Measurements from ENCODE around the gene ADAM12.

Gene ADAM12

GRCh38 chr10:126122881-126123280, 265.4 kb downstream of the ADAM12 start:
- in situ Hi-C loops (cut with MboI; ENCODE audit: low pct_unique_long_range_greater_than_20kb, low sequenced_read_pairs, unreplicated experiment): no loop called here
- DNase-seq (ENCODE audit: low spot score): no peak
- no peak for TF ChIP-seq CTCF (IDR thresholded peaks at IDR 0.05; ENCODE audit: extremely low read depth, insufficient read depth, missing control alignments)

- no peak for DNase-seq (ENCODE audit: low spot score)
- in situ Hi-C loops (cut with MboI; ENCODE audit: low pct_unique_long_range_greater_than_20kb, low sequenced_read_pairs, unreplicated experiment): no loop called here
Observed at GRCh38 chr10:126119599-126119998, 268.7 kb downstream of the ADAM12 start.

GRCh38 chr10:126118476-126118875, 269.8 kb downstream of the ADAM12 start:
- in situ Hi-C loops (cut with MboI; ENCODE audit: low pct_unique_long_range_greater_than_20kb, low sequenced_read_pairs, unreplicated experiment): no loop called here
- TF ChIP-seq CTCF (IDR thresholded peaks at IDR 0.05; ENCODE audit: extremely low read depth, insufficient read depth, missing control alignments): no peak
- no peak for DNase-seq (ENCODE audit: low spot score)

More at GRCh38 chr10:126119599-126119998, 268.7 kb downstream of the ADAM12 start:
- no peak for TF ChIP-seq CTCF (IDR thresholded peaks at IDR 0.05; ENCODE audit: extremely low read depth, insufficient read depth, missing control alignments)

- DNase-seq (ENCODE audit: low spot score): no peak
- in situ Hi-C loops (cut with MboI; ENCODE audit: low pct_unique_long_range_greater_than_20kb, low sequenced_read_pairs, unreplicated experiment): no loop called here
- TF ChIP-seq CTCF (IDR thresholded peaks at IDR 0.05; ENCODE audit: extremely low read depth, insufficient read depth, missing control alignments): no peak
Observed at GRCh38 chr10:126117196-126117595, 271.1 kb downstream of the ADAM12 start.

- TF ChIP-seq CTCF (IDR thresholded peaks at IDR 0.05; ENCODE audit: extremely low read depth, insufficient read depth, missing control alignments): no peak
- no peak for DNase-seq (ENCODE audit: low spot score)
- in situ Hi-C loops (cut with MboI; ENCODE audit: low pct_unique_long_range_greater_than_20kb, low sequenced_read_pairs, unreplicated experiment): no loop called here
Observed at GRCh38 chr10:126115886-126116285, 272.4 kb downstream of the ADAM12 start.

GRCh38 chr10:126114884-126115555, 273.3 kb downstream of the ADAM12 start:
- TF ChIP-seq CTCF (IDR thresholded peaks at IDR 0.05; ENCODE audit: extremely low read depth, insufficient read depth, missing control alignments): no peak
- no peak for DNase-seq (ENCODE audit: low spot score)
- in situ Hi-C loops (cut with MboI; ENCODE audit: low pct_unique_long_range_greater_than_20kb, low sequenced_read_pairs, unreplicated experiment): no loop called here

Measured in GM13977 (cell line).